NCI-H2227 (cell line): Measurements from ENCODE around the gene TCF4.

ENCODE experiments used
- DNase-seq: peaks from one replicate; lab custom pipeline; 2025; ENCODE audit not compliant: unreplicated experiment; lab: John Stamatoyannopoulos, UW

The TCF4 gene

GRCh38 chr18:55275039-55275901 lies 312.7 kb downstream of the TCF4 start:
- DNase-seq: peak; percentile 43

GRCh38 chr18:55272510-55273243 lies 315.3 kb downstream of the TCF4 start:
- no peak for DNase-seq

GRCh38 chr18:55269622-55270021 lies 318.4 kb downstream of the TCF4 start:
- no peak for DNase-seq

GRCh38 chr18:55268628-55269275 lies 319.2 kb downstream of the TCF4 start:
- DNase-seq: no peak

- no peak for DNase-seq
Observed at GRCh38 chr18:55268151-55268601, 319.8 kb downstream of the TCF4 start.

- DNase-seq: no peak
Observed at GRCh38 chr18:55266981-55267380, 321.0 kb downstream of the TCF4 start.

- DNase-seq: no peak
Observed at GRCh38 chr18:55265984-55266383, 322.0 kb downstream of the TCF4 start.

GRCh38 chr18:55265130-55265675 lies 322.8 kb downstream of the TCF4 start:
- no peak for DNase-seq

GRCh38 chr18:55264108-55264507 lies 323.9 kb downstream of the TCF4 start:
- DNase-seq: no peak

- no peak for DNase-seq
Observed at GRCh38 chr18:55262021-55262560, 325.9 kb downstream of the TCF4 start.

GRCh38 chr18:55261253-55261652 lies 326.7 kb downstream of the TCF4 start:
- DNase-seq: no peak

- no peak for DNase-seq
Observed at GRCh38 chr18:55258088-55258487, 329.9 kb downstream of the TCF4 start.

- no peak for DNase-seq
Observed at GRCh38 chr18:55256929-55257289, 331.1 kb downstream of the TCF4 start.

- no peak for DNase-seq
Observed at GRCh38 chr18:55256226-55256928, 331.6 kb downstream of the TCF4 start.

GRCh38 chr18:55253814-55254213 lies 334.2 kb downstream of the TCF4 start:
- no peak for DNase-seq

GRCh38 chr18:55252901-55253300 lies 335.1 kb downstream of the TCF4 start:
- DNase-seq: no peak

- DNase-seq: no peak
Observed at GRCh38 chr18:55252053-55252675, 335.8 kb downstream of the TCF4 start.

- no peak for DNase-seq
Observed at GRCh38 chr18:55251254-55251971, 336.6 kb downstream of the TCF4 start.

- DNase-seq: no peak
Observed at GRCh38 chr18:55250768-55251173, 337.2 kb downstream of the TCF4 start.
